Measurements from ENCODE around the gene CHAC1.
A peak's percentile ranks its signal among the peaks of the same experiment; 100 is the strongest.
"Not testable (repeated sequence)": the region's sequence is repeated elsewhere in the genome, so short reads cannot be mapped to it uniquely, and the experiment has no call there.

The CHAC1 gene

DNA sequence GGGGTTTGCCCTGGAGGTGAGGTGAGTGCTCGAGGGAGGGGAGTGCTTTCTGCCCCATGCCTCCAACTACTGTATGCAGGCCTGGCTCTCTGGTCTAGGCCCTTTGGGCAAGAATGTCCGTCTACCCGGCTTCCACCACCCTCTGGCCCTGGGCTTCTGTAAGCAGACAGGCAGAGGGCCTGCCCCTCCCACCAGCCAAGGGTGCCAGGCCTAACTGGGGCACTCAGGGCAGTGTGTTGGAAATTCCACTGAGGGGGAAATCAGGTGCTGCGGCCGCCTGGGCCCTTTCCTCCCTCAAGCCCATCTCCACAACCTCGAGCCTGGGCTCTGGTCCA is 14.8 kb upstream of the CHAC1 start:
- no peak for DNase-seq

DNA sequence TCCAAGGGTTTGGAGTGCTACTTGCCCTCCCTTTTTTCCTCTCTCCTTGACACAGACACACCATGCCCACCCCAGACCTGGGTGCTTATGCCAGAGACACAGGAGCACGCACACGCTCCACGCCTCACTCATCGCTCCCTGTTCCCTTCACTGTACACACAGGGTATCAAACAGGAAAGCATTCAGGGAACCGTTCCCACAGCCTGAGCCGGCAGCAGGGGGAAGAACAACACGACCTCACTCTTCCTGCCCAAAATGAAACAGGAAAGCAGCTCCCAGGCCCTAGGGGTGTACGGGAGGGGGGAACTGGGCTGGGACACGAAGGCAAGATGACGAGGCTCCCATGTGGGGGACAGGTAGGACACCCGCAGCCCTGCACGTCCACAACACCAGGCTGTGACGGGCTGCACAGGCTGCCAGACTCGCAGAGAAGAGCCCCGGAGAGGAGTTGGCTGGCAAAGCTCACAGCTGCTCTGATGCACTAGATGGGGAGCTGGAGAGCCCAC is 12.9 kb upstream of the CHAC1 start:
- peak; percentile 52 for DNase-seq

DNA sequence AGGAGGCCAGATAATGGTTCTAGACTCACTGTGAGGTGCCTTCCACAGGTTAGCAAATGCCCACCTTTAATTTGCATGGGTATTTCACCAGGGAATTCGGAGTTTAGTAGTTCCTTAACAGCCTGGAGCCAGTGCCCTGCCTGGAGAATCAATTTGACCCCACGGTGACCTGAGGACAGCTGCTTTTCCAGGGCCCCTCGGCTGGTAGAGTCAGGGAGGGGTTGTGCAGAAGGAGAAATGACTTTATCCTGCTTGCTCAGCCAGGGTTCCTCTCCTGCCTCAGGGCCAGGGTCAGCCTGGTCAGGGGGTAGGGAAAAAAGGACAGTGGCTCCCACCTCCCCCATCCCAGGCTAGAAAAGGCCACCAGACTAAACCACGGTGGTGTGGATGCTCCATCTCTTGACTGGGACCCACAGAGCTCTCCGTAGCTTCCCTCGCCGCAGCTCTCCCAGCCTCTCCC is 12.2 kb upstream of the CHAC1 start:
- no peak for DNase-seq

DNA sequence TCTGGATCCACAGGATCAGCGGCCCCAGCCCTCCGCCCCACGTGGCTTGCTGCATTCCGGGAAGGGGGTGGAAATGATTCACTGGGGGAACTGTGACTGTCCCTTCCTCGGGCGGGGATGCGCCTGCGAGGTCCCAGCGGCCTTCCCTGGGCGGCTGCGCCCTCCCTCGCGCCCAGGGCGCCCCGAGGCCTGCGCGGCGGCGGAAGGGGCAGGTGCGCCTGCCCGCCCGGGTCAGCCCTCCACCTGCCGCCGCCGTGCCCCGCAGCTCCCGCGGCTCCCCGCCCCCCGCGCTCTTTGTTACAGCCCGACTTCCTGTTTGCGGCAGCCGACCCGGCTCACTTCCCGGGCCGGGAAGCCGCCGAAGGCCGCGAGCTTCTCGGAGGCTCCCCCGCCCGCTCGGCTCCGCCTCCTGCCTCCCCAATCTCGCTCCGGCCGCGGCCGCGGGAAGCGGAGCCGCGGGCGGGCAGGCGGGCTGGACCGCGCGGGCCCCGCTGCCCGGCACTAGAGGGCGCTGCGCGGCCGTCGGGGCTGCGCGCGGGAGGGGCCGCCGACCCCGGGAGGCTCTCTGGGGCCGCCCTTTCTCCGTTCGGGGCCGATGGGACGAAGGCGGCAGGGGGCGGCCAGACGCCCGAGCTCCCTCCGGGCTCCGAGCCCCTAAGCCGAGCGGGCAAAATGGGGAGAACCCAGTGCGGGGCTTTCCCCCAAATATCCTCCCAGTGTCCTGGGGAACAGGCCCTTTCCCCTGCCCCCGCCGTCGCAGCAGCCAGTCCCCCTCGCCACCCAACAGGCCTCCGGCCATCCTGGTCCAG is 11.5 kb upstream of the CHAC1 start:
- peak; percentile 89 for DNase-seq

DNA sequence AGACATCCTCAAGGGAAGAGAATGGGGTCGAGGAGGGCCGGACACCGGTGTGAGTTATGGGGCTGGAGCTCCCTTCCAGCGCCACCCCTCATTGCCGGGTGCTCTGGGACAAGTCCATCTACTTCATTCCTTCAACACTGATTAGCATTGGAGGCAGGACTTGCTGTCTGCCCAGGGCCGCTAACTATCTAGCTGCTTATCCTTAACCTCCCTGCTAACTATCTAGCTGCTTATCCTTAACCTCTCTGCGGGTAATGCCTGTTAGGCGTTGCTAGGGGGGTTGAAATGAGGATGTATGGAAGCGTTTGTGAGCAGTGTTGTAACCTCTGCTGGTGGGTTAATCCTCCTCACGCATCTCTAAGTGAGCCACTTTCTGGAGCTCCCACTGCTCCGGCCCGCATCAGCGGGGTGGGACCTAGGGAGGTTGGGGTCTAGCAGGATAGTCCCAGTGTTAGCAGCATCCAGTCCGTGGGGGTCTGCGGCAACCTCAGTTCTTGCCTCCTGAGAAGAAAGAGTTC is 10.9 kb upstream of the CHAC1 start:
- DNase-seq = peak; percentile 36

DNA sequence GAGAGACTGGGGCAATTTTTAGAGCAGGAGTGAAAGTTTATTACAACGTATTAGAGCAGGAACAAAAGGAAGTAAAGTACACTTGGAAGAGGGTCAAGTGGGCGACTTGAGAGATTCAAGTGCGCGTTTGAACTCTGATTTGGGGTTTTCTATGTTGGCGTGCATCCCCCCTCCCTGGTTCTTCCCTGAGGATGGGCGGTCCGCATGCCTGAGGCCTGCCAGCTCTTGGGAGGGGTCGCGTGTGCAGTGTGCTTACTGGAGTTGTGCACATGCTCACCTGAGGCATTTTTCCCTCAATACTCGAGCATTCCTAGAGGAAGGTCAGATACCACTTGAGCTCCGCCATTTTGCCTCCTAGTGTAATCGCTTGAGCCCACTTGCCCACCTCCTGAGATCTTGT is 10.4 kb upstream of the CHAC1 start:
- no peak for DNase-seq

DNA sequence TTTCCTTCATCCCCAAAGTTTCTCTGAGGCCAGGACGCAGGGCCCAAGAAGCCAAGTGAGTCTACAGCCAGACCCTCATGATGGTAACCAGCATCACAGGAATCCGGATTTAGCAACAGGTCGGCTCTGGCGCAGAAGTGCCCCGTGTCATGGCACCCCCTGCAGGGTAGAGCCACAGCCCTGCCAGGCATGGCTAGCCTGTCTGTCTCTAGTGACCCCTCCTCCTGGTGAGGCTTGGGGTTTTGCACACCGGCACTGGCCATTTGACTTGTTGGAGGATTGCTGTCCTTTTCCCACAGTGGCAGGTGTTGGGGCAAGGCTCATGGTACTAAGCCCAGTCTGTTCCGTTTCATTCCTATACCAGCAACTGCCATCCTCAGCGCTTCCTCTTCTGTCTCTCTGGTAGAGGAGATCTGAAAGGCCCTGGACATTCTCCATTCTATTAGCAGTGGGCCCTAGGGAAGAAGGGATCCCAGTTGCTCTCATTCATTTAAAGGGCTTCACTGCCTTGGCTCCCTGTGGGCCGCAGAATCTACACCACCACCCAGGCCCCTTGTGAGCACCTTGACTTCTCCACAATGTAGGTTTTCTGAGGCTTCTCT is 9.4 kb upstream of the CHAC1 start:
- no peak for DNase-seq

DNA sequence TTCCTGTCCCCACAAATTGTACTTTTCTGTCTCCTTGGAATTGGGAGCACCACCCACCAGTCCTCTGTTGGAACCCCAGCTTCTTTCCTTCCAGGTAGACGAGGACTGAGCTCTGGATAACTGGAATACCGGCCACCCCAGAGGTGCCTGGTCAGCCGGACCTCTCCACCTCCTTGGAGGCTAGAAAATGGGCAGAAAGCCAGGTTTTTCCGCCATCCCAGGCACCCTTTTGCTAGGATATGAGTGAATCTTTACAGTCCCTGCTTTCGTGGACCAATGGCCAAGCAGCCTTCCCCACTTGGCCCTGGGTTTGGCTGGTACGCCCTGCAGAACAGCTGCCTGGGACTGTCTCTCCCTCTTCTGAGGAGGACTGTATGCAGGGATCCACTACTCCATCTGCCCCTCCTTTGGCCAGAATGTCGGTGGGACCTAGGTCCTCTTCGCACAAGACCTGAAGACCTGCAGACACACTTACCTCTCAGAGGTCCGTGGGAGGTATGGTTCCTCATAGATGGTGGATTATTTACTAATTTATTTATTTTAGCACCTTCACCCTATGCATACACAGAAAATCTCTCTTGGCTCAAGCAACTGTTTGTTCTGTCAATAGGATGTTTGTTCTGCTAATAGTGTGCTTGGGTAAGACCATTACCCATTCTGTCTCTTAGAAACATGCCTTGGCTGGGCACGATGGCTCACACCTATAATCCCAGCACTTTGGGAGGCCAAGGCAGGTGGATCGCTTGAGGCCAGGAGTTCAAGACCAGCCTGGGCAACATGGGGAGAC is 8.6 kb upstream of the CHAC1 start:
- no peak for DNase-seq

DNA sequence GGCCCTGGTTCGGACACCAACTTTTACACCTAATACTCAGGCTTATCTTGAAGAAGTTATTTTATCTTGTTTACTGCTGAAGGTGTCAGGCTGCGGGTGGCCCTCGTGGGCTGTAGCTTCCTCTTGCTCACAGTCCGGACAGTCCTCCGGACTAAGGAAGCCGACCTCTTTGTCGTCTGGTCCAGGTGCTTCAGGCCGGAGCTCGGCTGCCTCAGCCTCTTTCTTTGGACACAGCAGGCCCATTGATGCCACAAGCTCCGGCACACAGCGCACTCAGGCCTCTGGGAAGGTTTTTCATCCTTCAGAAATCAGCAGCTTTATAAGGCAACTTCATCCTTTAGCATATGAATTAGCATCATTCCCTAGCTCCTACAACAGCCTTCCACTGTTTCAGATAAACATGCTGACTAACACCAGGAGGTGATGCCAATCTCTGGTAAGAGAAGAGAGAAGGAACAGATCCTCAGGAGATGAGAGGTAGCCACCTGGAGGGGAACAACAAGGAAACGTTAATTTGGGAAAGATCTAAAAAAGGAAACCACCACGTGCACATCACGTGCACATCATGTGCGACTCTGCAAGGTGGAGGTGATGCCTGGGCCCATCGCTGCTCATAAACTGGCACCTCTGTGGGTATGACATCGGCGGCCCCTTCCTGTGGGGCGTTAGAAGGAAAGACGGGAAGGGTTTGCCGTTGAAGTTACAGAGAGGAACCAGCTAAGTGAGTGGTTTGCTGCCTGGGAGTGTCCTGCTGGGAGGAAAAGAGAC is 4.4 kb upstream of the CHAC1 start:
- DNase-seq = no peak

DNA sequence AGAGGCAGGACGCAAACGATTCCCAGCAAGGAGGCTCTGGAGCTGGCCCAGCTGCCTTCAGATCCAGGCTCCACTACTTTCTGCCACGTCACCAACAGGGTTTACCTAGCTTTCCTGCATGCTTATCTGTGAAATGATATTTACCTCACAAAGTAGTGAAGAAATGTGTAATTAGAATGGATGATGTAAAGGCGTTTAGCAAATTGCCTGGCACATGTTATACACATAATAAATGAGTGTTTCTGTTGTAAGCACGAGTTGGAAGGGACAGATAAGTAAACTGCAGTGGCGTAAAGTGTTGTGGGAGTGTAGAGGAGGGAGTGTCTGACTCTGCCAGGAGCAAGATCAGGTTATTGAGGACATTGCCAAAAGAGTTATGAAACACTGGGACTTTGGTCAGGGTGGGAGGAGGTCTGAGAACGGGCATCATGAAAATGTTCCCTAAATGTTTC is 3.5 kb upstream of the CHAC1 start:
- DNase-seq = no peak

DNA sequence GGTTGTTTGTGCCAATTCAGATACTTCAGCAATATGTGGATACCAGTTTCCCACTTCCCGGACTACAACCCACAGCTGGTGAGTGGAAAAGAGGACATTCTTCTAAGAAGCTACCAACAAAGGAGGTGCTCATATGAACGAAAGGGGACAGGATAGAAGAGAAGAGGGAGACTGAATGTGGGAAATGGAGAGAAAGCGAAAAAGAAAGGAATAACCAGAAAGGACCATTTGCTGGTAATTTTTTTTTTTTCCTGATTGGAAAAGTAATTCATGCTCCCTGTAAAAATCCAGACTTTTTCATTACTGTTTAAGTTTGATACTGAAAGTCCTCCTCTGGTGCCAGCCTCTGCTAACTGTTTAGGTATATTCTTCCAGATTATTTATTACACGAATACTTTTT is 1.5 kb upstream of the CHAC1 start:
- no peak for DNase-seq

DNA sequence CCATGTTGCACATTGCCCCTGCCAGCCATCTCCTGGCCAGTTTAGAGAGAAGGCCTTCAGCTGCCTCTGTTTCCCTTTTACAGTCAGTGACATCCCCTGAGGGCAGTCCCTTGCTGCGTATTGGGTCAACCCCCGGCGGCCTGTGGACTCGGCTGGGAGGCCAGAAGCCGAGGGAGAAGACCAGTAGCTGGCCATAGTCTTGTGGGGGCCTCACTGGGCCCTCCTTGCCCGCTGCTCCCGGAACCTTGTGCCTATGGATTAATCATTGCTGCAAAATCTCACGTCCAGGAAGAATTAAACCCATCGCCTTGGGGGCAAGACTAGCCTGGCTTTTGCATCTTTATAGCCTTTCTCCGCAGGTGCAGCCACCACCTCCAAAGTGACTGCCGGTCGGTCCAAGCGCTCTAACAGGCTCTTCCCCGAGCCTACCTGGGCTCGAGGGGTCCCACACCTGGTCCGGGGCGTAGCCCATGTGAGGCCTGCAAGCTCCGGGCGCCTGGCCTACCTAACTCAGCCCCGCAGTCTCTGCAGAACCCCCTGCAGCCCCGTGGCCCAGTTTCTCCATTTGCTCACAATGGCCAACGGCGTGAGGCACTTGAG is 870 bp upstream of the CHAC1 start:
- no peak for DNase-seq

DNA sequence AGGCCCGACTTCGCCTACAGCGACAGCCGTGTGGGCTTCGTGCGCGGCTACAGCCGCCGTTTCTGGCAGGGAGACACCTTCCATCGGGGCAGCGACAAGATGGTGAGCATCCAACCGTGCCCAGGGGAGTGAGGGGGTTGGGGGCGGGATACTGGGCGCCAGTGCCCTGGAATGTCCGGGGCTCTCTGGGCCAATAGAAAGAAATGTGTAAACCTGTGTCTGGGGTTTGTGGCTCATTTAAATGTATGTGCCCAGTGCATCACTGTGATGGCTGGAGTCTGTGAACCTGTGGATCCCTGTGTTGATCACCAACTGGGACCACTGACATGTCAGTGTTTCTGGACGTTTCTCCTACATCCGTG is 423 bp downstream of the CHAC1 start:
- no peak for DNase-seq

DNA sequence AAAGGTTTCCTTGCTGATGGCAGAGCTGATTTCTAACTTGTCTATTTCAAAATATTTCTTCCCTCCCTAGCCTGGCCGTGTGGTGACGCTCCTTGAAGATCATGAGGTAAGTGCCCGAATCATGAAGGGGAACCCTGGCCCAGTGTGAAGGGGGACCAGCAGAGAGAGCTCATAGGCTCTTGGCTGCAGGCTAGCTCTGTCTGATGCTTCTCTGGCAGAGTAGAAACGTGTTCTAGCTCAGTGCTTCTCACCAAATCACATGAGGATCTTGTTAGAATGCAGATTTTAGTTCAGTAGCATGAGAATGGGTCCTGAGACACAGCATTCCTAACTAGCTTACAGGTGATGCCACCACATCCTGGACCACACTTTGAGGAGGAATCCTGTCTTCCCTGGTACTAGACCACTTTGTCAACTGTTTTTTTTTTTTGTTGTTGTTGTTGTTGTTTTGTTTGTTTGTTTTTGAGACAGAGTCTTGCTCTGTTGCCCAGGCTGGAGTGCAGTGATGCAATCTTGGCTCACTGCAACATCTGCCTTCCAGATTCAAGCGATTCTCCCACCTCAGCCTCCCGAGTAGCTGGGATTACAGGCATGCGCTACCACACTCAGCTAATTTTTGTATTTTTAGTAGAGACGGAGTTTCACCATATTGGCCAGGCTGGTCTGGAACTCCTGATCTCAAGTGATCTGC is 1.0 kb downstream of the CHAC1 start:
- DNase-seq = not testable (repeated sequence)

DNA sequence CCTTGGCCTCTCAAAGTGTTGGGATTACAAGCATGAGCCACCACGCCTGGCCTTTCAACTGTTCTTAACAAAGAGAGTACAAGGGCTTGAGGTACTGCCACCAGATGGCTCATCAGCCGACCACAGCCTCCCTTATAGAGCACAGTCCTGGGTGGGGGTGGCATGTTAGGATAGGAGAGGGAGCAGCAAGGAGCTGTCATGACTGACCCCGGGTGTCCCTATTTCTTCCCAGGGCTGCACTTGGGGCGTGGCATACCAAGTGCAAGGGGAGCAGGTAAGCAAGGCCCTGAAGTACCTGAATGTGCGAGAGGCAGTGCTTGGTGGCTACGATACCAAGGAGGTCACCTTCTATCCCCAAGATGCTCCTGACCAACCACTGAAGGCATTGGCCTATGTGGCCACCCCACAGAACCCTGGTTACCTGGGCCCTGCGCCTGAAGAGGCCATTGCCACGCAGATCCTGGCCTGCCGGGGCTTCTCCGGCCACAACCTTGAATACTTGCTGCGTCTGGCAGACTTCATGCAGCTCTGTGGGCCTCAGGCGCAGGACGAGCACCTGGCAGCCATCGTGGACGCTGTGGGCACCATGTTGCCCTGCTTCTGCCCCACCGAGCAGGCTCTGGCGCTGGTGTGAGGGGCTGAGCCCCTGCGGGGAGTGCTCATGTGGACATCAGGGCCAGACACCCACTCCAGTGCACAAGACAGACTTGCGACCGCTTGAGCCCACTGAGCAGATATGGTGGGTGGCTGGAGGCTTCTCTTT is 2.1 kb downstream of the CHAC1 start:
- DNase-seq = no peak

DNA sequence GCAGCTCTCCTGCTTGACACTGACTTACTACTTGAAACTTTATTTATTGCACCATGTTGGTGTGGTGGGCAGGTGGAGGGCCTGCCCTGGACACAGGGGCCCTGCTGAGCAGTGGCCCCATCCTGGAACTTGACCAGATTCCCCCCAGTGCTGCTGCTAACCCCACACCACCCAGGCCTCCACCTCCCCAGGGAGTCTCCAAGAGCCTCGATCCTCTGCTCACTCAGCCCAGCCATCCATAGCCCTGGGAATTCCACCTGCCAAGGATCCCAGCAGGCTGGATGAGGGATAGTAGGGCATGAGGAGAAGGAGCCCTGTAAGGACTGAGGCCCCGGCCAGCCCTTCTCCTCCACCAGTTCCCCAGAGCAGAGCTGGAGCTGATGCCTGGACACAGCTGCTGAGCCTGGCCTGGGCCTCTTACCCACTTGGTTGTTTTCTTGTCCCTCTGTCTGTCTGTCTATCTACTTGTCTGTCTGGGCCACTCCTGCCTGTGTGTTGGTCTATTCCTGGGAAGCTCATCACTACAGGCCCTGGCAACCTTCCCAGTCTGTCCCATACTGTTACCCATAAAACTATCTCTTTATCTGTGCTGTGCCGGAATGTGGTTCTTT is 2.8 kb downstream of the CHAC1 start:
- DNase-seq = no peak

DNA sequence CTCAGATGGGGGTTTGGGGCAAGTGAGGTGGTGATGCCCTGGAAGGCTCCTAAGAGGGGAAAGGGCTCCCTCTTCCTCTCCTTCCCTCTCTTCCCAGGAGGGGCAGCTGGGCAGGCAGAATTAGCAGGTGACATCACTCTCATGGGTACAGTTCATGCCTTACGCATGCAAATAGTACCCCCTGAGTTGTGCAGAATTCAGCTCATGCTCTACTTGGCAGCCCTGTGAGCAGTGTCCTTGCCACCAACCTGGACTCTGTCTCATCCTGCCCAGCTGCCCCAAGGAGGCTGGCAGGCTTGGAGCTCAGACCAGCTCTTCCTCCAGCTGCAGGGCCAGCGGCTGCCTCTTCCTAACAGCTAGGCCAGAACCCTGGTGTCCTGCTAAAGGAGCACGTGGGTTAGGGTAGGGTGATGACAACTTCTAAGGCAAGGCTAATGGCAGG is 3.3 kb downstream of the CHAC1 start:
- no peak for DNase-seq

DNA sequence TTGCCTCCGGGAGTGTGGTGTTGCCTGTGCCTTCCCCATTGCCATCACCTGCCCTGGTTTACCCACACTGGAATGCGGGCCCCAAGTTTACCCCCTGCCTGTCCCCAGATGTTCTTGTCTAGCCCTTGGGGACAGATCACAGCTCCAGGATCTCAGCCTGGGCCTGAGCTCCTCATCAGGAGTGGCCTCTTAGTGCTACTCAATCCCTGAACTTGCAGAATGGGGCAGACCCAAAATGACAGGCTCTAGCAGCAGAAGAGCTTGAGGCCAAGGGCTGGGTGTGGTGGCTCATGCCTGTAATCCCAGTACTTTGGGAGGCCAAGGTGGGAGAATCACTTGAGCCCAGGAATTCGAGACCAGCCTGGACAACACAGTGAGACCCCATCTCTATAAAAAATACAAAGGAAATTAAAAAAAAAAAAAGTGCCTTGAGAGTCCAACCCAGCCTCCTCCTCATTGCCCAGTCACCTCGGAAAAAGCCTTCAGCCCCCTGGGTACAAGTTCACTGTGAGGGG is 3.8 kb downstream of the CHAC1 start:
- DNase-seq = no peak

DNA sequence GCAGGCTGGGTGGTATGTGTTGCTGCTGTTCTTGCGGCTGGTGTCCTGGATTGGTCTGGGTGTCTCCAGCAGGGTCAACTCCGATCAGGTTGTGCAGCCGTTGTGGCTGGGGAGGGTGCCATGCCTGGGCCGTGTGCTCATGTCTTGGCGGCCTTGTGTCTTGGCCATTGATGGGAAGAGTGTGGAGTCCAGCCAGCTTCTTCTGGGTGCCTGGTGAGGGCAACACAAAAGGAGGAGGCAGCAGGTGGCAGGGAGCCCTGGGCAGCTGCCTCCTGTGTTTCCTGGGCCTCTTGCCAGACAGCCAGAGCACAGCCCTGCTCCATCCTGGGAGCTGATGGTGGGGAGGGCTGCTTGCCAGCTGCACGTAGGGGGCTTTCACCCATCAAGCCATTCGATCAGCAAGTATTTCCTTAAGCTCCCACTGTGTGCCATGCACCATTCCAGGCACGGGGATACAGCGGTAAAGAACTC is 4.3 kb downstream of the CHAC1 start:
- no peak for DNase-seq

DNA sequence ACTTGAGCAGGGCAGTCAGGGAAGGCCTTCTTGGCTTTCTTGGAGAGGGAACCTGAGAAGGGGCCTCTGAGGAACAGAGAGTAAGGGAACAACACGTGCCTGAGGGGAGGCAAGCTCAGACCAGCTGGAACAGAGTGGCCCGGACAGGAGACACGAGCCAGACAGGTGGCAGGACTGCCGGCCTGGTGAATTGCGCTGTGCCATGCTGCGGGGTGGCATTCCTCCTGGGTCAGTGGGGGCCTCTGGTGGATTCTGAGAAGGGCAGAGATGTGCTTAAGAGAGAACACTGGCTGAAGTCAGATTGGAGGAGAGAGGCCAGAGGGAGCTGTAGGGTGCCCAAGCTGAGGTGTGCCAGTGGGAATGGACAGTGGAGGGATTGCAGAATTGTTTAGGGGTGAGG is 4.9 kb downstream of the CHAC1 start:
- DNase-seq = no peak
